IPS-20b (cell line): ENCODE data around the gene BICD1.

Experiments
- H3K27ac ChIP-seq: one replicate; pipeline ENCODE4 v1.5.1; 2013; ENCODE audit warnings: low read length
- H3K27me3 ChIP-seq: 2 replicates; pipeline ENCODE4 v1.6.1; 2013; ENCODE audit warnings: mild to moderate bottlenecking, low read length, inconsistent platforms; ENCODE audit not compliant: insufficient read depth
- H3K36me3 ChIP-seq: 2 replicates; pipeline ENCODE4 v1.6.1; 2013; ENCODE audit warnings: low read depth, mild to moderate bottlenecking, inconsistent platforms, low read length, moderate library complexity; ENCODE audit not compliant: insufficient read depth
- H3K4me1 ChIP-seq: 2 replicates; pipeline ENCODE4 v1.6.1; 2013; ENCODE audit warnings: mild to moderate bottlenecking, control low read depth, inconsistent platforms, low read length, moderate library complexity; ENCODE audit not compliant: insufficient read depth
- H3K4me3 ChIP-seq: 2 replicates; pipeline ENCODE4 v1.5.1; 2013; ENCODE audit warnings: mild to moderate bottlenecking, low read length, inconsistent platforms
- H3K9ac ChIP-seq: 2 replicates; pipeline ENCODE4 v1.6.1; 2013; ENCODE audit warnings: low read depth, mild to moderate bottlenecking, inconsistent platforms, low read length, moderate library complexity
- H3K9me3 ChIP-seq: 2 replicates; pipeline ENCODE4 v1.6.1; 2013; ENCODE audit warnings: mild to moderate bottlenecking, low read depth, low read length, inconsistent platforms; ENCODE audit not compliant: insufficient read depth

The BICD1 gene

DNA sequence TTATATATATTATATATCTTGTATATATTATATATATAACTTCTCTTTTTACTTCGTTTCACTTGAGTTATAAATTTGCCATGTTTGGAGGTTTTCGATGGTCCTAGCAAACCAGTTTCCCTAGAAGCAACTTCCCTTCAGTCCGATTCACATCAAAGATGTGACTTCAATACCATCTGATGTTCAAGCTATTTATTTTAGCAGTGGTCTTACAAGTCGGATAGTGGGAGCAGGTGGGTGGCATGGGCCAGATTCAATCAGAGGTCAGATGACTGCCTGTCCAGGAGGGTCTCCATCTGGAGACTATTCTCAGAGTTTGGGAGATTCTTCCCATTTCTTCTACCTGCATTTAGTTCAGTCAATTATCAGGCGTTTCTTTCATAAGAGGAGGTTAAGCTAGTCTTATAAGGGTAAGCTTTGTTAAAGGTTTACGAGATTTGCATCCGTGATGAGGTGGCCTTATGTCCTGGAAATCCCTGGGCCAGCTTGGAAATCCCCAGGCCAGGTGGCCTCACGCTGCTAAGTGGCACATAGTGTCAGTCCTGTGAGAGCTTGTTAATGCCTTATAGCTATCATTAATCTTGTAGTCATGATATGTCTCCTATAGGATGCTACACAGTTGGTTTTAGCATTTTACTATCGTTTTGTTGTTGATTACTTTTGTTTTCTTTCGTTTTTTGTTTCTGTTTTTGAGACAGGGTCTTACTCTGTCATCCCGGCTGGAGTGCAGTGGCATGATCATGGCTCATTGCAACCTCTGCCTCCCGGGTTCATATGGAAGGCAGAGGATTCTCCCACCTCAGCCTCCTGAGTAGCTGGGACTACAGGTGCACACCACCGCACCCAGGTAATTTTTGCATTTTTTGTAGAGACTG, 145.8 kb downstream of the BICD1 start:
- Histone ChIP-seq H3K9ac (no peak overlapping the region), H3K27me3 (no peaks in the 10 kb centered on the region), H3K27ac (no peak overlapping the region), H3K4me1 (peaks cover 18% of the 10 kb centered on the region), H3K36me3 (peaks cover 6% of the 10 kb centered on the region), H3K9me3 (no peaks in the 10 kb centered on the region), H3K4me3 (no peak overlapping the region)

DNA sequence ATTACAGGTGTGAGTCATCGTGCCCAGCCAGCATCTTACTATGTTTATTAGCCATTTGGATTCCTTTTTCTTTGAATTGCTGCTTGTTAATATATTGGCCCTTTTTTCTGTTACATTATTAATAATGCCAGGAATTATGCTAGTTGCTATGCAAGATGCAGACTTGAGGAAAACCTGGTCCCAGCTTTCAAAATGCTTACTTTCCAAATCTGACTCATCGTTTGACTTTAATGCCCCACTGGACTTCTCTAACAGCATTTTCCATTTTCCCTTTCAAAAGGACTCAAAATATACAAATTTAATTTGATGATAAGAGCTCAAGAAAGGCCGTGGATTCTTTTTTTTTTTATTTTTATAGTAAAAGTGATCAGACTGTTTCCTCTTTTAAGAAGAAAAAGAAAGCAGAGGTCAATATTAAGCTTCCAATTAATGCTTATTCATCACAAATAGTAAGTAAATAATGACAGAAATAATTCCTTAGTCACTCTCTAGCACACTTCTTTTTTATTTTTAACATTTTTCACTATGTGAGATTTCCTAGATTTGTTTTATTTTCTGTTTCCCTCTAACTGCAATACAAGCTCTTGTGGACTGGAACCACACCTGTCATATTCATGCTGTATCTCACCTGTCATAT, 146.6 kb downstream of the BICD1 start:
- no peaks in the 10 kb centered on the region for H3K27me3 ChIP-seq
- no peak overlapping the region for H3K9ac ChIP-seq
- peaks cover 6% of the 10 kb centered on the region for H3K36me3 ChIP-seq
- peaks cover 18% of the 10 kb centered on the region for H3K4me1 ChIP-seq
- H3K9me3 ChIP-seq: no peaks in the 10 kb centered on the region
- no peak overlapping the region for H3K4me3 ChIP-seq
- H3K27ac ChIP-seq: no peak overlapping the region

DNA sequence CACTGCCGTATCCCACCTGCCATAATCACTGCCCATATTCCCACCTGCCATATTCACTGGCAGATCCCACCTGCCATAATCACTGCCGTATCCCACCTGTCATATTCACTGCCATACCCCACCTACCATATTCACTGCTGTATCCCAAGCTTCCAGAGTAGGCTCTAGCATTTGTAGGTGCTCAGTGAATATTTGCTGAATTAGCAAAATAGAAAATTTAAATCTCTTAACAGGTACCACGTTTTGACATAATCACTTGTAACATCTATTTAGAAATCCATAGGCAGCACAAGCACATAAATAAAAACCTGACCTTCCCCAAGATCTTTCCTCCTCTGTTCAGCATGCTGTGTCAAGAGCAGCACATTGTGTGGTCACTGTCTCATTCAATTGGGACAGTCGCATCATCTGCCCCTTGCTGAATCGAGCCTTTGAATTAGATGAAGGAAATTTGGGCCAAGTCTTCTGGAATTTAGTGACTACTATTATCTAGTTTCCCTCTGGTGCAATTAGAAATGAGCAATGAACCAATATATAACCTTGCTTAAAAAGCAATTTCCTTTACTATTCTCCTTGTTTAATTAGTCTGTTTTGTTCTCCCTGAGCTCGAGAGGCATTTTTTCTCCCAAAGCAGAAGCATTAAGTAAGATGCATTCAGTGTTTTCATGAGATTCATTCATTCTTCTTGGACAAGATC, 147.8 kb downstream of the BICD1 start:
- Histone ChIP-seq H3K4me3 (no peak overlapping the region), H3K4me1 (peaks cover 12% of the 10 kb centered on the region), H3K9me3 (no peaks in the 10 kb centered on the region), H3K9ac (no peak overlapping the region), H3K27ac (no peak overlapping the region), H3K27me3 (no peaks in the 10 kb centered on the region), H3K36me3 (peaks cover 6% of the 10 kb centered on the region)

DNA sequence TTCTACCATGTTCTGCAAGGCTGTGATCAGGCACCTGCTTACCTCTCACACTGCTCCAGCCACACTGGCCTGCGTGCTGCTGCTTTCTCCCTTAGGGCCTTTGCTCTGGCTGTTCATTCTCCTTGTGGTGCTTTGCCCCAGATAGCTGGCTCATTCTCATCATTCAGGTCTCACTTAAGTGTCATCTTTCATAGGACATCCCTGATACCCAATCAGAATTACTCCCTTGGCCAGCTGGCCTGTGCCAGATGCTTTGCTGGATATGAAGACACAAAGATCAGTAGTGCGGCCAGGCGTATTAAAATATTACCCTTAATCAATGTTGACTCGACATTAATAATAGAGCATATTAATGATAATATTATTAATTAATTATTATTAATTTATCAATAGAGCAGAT, 148.9 kb downstream of the BICD1 start:
- Histone ChIP-seq H3K27ac (no peak overlapping the region), H3K4me1 (peaks cover 4% of the 10 kb centered on the region; the same call in 1 of the 2 replicates), H3K27me3 (no peaks in the 10 kb centered on the region), H3K36me3 (peaks cover 6% of the 10 kb centered on the region), H3K9ac (no peak overlapping the region), H3K4me3 (no peak overlapping the region), H3K9me3 (no peaks in the 10 kb centered on the region)

DNA sequence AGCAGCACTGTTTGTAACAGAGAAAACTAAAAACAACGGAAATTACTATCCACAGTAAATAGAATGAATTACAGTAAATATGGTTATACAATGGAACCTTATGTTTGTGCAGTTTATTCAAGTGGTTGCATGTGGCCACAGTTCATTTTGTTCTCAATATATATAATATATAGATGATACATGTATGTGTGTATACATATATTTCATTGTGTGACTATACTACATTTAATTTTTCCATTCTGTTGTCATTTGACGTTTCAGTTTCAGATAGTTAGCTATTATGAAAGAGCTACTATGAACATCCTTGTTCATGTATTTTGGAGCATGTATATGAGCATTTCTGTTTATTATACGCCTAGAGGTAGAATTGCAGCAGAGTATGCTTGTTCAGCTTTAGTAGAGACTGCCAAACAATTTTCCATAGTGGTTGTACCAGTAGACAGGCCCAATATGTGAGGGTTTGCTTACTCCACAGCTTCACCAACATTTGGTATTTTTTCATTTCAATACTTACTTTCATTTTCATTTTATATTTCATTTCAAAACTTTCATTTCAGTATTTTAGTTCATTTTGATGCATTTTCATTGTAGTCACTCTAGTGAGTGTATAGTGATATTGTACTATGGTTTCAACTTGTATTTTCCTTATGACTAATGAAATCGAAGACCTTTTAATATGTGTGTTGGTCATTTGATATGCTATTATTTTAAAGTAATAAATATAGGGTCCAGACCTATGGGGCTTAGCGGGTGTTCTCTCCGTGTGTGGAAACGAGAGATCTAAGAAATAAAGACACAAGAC, 151.2 kb downstream of the BICD1 start:
- H3K4me3 ChIP-seq: no peak overlapping the region
- H3K9ac ChIP-seq: no peak overlapping the region
- no peaks in the 10 kb centered on the region for H3K27me3 ChIP-seq
- peaks cover 6% of the 10 kb centered on the region for H3K36me3 ChIP-seq
- H3K27ac ChIP-seq: no peak overlapping the region
- H3K4me1 ChIP-seq: no peaks in the 10 kb centered on the region
- no peaks in the 10 kb centered on the region for H3K9me3 ChIP-seq

DNA sequence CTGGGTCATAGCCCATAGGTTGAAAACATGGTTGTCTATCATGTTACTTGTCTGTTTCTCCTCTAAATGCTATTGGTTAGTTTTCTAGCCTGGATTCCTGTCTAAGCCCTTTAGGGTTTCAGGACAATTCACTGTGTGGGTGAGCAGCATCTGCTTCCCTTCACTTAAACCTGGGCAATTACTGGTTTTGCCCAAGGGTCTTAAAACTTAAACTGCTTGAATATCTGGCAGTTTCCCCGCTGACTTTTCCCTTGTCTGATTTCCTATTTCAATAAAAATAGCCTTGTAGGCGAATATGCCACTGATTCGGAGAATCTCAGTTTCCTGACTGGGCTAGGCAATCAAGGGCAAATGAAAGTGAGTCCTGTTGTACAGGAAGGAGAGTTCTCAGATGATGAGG, 154.0 kb downstream of the BICD1 start:
- Histone ChIP-seq H3K9me3 (no peaks in the 10 kb centered on the region), H3K27ac (no peak overlapping the region), H3K27me3 (no peaks in the 10 kb centered on the region), H3K4me3 (no peak overlapping the region), H3K4me1 (no peaks in the 10 kb centered on the region), H3K9ac (no peak overlapping the region), H3K36me3 (no peaks in the 10 kb centered on the region; the same call in 1 of the 2 replicates)

DNA sequence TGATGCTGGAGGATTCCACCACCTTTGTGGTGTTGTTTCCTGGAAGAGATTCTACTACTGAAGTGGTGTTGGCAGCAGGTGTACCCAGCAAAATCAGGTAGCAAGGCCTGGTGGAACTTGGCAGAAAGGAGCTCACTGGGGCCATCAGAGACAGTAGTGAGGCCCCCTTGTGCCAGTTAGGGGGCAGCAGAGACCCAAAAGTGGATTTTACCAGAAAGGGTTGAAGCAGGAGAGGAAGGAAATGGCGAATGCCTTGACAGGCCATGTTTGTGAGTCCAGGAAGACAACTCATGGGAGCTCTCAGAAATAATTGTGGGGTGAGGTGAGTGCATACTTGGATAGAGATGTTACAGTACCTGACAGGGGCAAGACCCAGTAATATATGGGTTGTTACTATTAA, 155.0 kb downstream of the BICD1 start:
- Histone ChIP-seq H3K27ac (no peak overlapping the region), H3K27me3 (no peaks in the 10 kb centered on the region), H3K36me3 (no peaks in the 10 kb centered on the region; the same call in 1 of the 2 replicates), H3K4me1 (no peaks in the 10 kb centered on the region), H3K9ac (no peak overlapping the region), H3K9me3 (no peaks in the 10 kb centered on the region), H3K4me3 (no peak overlapping the region)

DNA sequence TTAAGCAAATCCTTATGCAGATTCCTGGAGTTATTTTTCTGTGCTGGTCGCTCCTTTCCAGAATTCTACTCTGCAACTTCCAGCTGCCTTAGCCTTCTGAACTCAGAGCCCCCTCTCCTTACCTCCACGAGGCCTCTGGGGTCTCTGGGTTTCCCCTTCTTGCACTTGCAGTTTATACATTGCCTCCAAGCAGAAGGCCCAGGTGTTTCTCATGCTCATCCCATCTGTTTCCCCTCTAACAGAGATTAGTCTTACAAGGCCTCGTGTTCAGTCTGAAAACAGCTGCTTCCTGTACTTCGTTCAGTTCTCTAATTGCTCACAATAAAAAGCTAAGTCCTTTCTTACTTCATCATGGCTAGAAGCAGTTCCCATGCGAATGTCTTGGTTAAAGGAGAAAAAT, 158.3 kb downstream of the BICD1 start:
- Histone ChIP-seq H3K27me3 (no peaks in the 10 kb centered on the region), H3K9ac (no peak overlapping the region), H3K9me3 (no peaks in the 10 kb centered on the region), H3K4me1 (no peaks in the 10 kb centered on the region), H3K27ac (no peak overlapping the region), H3K4me3 (no peak overlapping the region), H3K36me3 (peaks cover 3% of the 10 kb centered on the region; the same call in 1 of the 2 replicates)

DNA sequence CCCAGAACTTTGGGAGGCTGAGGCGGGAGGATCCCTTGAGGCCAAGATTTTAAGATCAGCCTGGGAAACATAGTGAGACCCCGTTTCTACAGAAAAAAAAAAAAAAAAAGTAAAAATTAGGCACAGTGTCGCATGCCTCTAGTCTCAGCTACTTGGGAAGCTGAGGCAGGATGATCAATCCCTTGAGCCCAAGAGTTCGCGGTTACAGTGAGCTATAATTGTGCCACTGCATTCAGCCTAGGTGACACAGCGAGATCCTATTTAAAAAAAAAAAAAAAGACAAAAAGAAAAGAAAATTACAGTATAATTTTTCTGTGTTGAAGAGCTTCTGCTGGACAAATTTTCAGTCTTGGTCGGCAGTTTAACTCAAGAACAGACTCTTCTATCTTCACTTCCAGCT, 158.8 kb downstream of the BICD1 start:
- H3K36me3 ChIP-seq: peaks cover 3% of the 10 kb centered on the region; the same call in 1 of the 2 replicates
- H3K27ac ChIP-seq: no peak overlapping the region
- H3K4me3 ChIP-seq: no peak overlapping the region
- no peak overlapping the region for H3K9ac ChIP-seq
- H3K4me1 ChIP-seq: no peaks in the 10 kb centered on the region
- H3K9me3 ChIP-seq: no peaks in the 10 kb centered on the region
- no peaks in the 10 kb centered on the region for H3K27me3 ChIP-seq

DNA sequence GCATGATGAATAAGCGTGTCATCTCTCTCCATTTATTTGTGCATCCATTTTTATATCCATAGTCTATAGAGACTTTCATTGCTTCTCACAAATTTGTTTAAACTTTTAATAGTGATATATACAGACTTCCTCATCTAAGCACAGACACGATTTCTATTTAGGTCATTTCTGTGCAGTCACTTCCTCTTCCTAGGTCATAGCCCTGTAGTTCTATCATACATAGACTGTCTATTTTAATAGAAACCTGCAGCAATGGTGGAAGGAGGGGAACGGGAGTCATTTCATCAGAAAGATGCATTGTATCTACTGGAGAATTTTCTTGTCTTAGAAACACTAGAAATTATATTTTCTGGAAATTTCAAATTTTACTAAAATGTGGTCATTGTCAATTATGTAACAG, 159.3 kb downstream of the BICD1 start:
- peaks cover 3% of the 10 kb centered on the region; the same call in 1 of the 2 replicates for H3K36me3 ChIP-seq
- no peak overlapping the region for H3K27ac ChIP-seq
- no peaks in the 10 kb centered on the region for H3K9me3 ChIP-seq
- H3K27me3 ChIP-seq: no peaks in the 10 kb centered on the region
- H3K9ac ChIP-seq: no peak overlapping the region
- H3K4me1 ChIP-seq: peaks cover 4% of the 10 kb centered on the region; the same call in 1 of the 2 replicates
- no peak overlapping the region for H3K4me3 ChIP-seq

DNA sequence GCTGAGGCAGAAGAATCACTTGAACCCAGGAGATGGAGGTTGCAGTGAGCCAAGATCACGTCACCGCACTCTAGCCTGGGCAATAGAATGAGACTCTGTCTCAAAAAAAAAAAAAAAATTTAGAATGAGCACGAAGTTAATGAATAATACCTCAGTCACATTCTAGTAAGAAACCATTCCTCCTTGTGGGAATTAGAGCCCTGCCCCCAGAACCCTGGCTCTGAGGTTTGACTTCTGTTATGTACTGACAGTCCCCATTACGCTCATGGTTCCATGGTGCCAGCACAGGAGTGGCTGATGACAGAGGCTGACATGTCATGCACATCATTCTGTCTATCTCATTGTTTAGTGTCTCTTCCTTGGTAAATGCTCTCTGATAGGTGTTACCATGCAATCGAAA, 160.1 kb downstream of the BICD1 start:
- Histone ChIP-seq H3K9me3 (no peaks in the 10 kb centered on the region), H3K36me3 (peaks cover 3% of the 10 kb centered on the region; the same call in 1 of the 2 replicates), H3K9ac (no peak overlapping the region), H3K4me1 (peaks cover 11% of the 10 kb centered on the region; the same call in 1 of the 2 replicates), H3K27me3 (no peaks in the 10 kb centered on the region), H3K4me3 (no peak overlapping the region), H3K27ac (no peak overlapping the region)
